Measurements from ENCODE around the gene CD2. TPM values are rescaled to one million over a fixed set of nuclear protein-coding genes. Genes with fewer than 3 reads are reported as not detected.

CD2 gene
- total RNA-seq, 6 experiments from 2014 or later: 0.13 to 1.5 (median 0.66) TPM

DNA sequence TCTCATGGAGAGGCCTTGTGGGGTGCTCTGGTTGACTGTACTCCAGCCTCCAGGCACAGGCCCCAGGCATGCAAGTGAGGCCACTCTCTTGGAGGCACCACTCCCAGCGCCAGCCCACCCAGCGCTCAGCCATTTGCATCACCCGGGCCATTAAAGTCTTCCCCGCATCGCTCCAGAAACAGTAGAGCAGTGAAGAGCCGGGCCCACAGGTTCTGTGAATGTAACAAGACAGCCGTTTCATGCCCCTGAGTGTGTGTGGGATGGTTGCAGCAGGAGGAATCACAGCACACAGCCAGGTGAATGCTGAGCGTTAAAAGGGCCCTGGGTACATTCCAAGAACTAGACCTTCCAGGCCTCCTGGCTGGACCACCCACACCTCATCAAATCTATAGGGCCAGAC is 19.0 kb upstream of the CD2 start:
- no peak overlapping the region for H3K27ac ChIP-seq
- 74% methylated on average over 6 of the region's 8 CpGs for WGBS (ENCODE audit: insufficient coverage, low coverage, low lambda C conversion rate, missing lambda C conversion rate)
- TF ChIP-seq POLR2A (IDR thresholded peaks at IDR 0.05): no peak
- TF ChIP-seq, protein P1, sequence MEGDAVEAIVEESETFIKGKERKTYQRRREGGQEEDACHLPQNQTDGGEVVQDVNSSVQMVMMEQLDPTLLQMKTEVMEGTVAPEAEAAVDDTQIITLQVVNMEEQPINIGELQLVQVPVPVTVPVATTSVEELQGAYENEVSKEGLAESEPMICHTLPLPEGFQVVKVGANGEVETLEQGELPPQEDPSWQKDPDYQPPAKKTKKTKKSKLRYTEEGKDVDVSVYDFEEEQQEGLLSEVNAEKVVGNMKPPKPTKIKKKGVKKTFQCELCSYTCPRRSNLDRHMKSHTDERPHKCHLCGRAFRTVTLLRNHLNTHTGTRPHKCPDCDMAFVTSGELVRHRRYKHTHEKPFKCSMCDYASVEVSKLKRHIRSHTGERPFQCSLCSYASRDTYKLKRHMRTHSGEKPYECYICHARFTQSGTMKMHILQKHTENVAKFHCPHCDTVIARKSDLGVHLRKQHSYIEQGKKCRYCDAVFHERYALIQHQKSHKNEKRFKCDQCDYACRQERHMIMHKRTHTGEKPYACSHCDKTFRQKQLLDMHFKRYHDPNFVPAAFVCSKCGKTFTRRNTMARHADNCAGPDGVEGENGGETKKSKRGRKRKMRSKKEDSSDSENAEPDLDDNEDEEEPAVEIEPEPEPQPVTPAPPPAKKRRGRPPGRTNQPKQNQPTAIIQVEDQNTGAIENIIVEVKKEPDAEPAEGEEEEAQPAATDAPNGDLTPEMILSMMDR (IDR thresholded peaks at IDR 0.05): no peak
- H3K4me1 ChIP-seq: no peaks in the 10 kb centered on the region
- no peaks in the 10 kb centered on the region for H3K27me3 ChIP-seq
- ATAC-seq (no peak), DNase-seq (no peak)
- intact Hi-C loops (cut with DNase I): loop anchor here (5.0 kb wide), 1 partner anchor 317 kb away; no protein-coding TSS in a partner anchor
- H3K4me3 ChIP-seq: no peak overlapping the region
- no peaks in the 10 kb centered on the region for H3K36me3 ChIP-seq
- H3K9me3 ChIP-seq: no peaks in the 10 kb centered on the region

DNA sequence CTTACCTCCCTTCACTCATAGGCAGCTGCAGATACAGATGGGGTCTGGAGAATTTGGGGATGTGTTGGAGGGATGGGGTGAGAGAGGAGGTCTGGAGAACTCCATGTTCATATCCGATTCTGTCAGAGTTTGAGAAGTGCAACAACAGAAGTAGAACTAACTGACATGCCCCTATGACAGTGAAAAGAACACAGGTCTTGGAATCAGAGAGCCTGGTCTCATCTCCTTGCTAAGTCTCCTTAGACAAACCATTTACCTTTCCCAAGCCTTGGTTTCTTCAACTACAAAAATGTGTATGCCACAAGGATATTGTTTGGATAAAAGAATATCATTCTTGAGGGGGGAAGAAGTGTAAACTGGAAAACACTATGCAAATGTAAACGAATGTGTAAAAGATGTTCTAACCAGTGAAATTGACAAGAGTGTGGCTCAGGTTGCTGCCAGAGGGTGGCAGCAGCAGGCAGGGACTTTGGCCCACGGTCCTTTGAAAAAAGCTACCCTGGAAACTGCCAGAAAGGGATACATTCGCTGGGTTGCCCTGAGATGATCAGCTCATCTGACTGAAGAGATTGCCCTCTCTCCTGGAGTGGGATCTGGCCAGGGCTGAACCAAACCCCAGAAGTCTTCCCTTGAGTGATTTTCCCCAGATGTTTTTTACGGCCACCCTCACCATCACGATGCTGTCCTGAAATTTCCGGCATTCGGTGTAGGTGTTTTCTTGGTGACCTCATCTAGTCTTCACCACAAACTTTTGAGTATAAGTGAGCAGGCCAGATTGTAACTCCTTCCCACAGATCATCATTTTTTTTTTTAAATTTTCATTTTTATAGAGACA is 17.0 kb upstream of the CD2 start:
- H3K27me3 ChIP-seq: no peaks in the 10 kb centered on the region
- peak; percentile 81 to 93 (median 85) for ATAC-seq
- no peaks in the 10 kb centered on the region for H3K36me3 ChIP-seq
- peak in 1 of 3 donors; percentile 50 for DNase-seq
- H3K9me3 ChIP-seq: no peaks in the 10 kb centered on the region
- no peak overlapping the region for H3K27ac ChIP-seq
- 49% methylated on average over 8 of the region's 8 CpGs for WGBS (ENCODE audit: insufficient coverage, low coverage, low lambda C conversion rate, missing lambda C conversion rate)
- no peaks in the 10 kb centered on the region for H3K4me1 ChIP-seq
- H3K4me3 ChIP-seq: no peak overlapping the region
- TF ChIP-seq, protein P1 (IDR thresholded peaks at IDR 0.05): peak; percentile 78 to 81 (median 80)
- TF ChIP-seq POLR2A (IDR thresholded peaks at IDR 0.05): no peak
- intact Hi-C loops (cut with DNase I): loop anchor here (5.0 kb wide), 1 partner anchor 315 kb away; no protein-coding TSS in a partner anchor

DNA sequence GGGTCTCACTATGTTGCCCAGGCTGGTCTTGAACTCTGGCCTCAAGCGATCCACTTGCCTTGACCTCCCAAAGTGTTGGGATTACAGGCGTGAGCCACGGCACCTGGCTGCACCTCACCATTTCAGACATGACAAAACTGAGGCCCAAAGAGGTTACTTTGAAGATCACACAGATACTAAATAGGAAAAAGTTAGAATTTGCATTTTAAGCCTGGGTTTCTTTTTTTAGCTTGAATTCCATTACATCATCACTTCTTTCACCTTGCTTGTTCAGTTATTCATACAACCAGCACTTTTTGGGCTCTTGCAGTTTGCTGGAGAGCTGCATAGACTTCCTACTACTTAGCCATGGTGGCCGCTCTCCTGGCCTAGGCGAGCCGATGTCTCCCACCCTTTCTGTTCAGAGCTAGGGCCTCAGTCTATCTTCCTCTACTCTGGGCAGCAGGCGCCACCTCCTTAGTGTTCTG is 16.3 kb upstream of the CD2 start:
- WGBS (ENCODE audit: insufficient coverage, low coverage, low lambda C conversion rate, missing lambda C conversion rate): 57% methylated on average over 7 of the region's 7 CpGs
- H3K4me3 ChIP-seq: no peak overlapping the region
- no peaks in the 10 kb centered on the region for H3K4me1 ChIP-seq
- H3K36me3 ChIP-seq: no peaks in the 10 kb centered on the region
- DNase-seq (no peak), ATAC-seq (no peak)
- H3K27ac ChIP-seq: no peak overlapping the region
- intact Hi-C loops (cut with DNase I): loop anchor here (5.0 kb wide), 1 partner anchor 314 kb away; no protein-coding TSS in a partner anchor
- no peaks in the 10 kb centered on the region for H3K9me3 ChIP-seq
- no peak for TF ChIP-seq POLR2A (IDR thresholded peaks at IDR 0.05)
- TF ChIP-seq, protein P1 (IDR thresholded peaks at IDR 0.05): no peak
- no peaks in the 10 kb centered on the region for H3K27me3 ChIP-seq

DNA sequence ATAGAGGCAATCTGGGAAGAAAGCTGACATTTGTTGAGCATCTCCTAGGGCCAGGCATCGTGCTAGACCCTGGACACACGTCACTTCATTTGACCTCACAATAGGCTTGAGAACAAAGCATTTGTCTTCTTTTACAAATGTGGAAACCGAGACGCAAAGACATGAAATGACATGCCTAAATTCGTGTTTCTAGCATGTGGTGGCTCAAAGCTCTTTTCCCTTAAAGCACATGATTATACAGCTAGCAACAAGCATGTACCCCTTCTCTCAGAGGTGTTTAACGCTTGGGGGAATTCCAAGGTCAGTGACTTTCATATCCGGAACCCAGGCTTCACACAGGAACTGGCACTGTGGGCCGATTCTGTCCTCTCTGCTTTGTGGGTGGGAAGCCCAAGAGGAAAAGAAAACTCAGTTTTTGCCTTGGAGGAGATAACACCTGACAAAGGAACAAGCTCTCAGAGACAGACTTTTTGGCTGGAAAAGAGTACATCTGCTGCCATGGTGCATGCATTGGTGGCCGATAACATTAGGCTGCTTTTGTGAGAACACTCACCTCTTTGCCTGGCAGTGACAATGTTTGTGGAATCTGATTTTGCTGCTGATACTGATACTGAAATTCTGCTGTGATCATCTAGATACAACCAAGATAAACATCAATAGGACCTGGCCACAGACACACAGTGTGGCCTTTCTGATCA is 15.4 kb upstream of the CD2 start:
- Histone ChIP-seq H3K36me3 (no peaks in the 10 kb centered on the region), H3K27me3 (no peaks in the 10 kb centered on the region), H3K27ac (no peak overlapping the region), H3K4me3 (no peak overlapping the region), H3K9me3 (peaks cover 0 to 8% (median 0%) of the 10 kb centered on the region in 4 donors), H3K4me1 (no peaks in the 10 kb centered on the region)
- peak in 2 of 4 donors; percentile 15 to 21 for ATAC-seq
- no peak for DNase-seq
- intact Hi-C loops (cut with DNase I): loop anchor here (5.0 kb wide), 1 partner anchor 313 kb away; no protein-coding TSS in a partner anchor
- no peak for TF ChIP-seq POLR2A (IDR thresholded peaks at IDR 0.05)
- TF ChIP-seq, protein P1 (IDR thresholded peaks at IDR 0.05): no peak
- 48% methylated on average over 9 of the region's 9 CpGs for WGBS (ENCODE audit: insufficient coverage, low coverage, low lambda C conversion rate, missing lambda C conversion rate)
